Prostate gland (tissue), 2 donors: ENCODE measurements around the gene TAGAP. TPM values are rescaled to one million over a fixed set of nuclear protein-coding genes. Genes with fewer than 3 reads are reported as not detected.

ENCODE experiments used
- DNase-seq: peaks from one replicate; pipeline ENCODE4 v3.0.0-alpha.2; 2019; ENCODE audit warnings: low spot score
- H3K27ac ChIP-seq, 2 donors: fragments of 200-600 bp; sonication (generic); 2 replicates each; pipeline ENCODE4 v1.5.1; 2017 to 2019
- H3K27me3 ChIP-seq: fragments of 200-600 bp; sonication (generic); replicated peaks from 2 replicates; pipeline ENCODE4 v1.5.1; 2019; ENCODE audit not compliant: insufficient read depth
- H3K36me3 ChIP-seq, 2 donors: fragments of 200-600 bp; sonication (generic); 1 replicate in 1 of 2; 2 replicates in 1 of 2; pipeline versions ENCODE4 v1.5.1 to v1.8.1; 2017 to 2019
- H3K4me1 ChIP-seq: fragments of 200-600 bp; sonication (generic); replicated peaks from 2 replicates; pipeline ENCODE4 v1.5.1; 2019
- H3K4me3 ChIP-seq, 2 donors: fragments of 200-600 bp; sonication (generic); 2 replicates each; pipeline ENCODE4 v1.5.1; 2017 to 2019
- H3K9me3 ChIP-seq: fragments of 200-600 bp; sonication (generic); 2 replicates; pipeline ENCODE4 v1.5.1; 2017
- POLR2A ChIP-seq: fragments of 450-650 bp; IDR thresholded peaks from one replicate; pipeline ENCODE4 v1.6.1; 2016; ENCODE audit warnings: antibody characterized with exemption, mild to moderate bottlenecking
- POLR2AphosphoS5 ChIP-seq: sonication (generic); formaldehyde crosslinking; IDR thresholded peaks from one replicate; pipeline ENCODE4 v1.6.1; 2017; ENCODE audit warnings: antibody characterized with exemption
- WGBS: methylation state at CpG from one replicate; pipeline ENCODE4 v1.1.5; 2018; 5-methylcytosine and 5-hydroxymethylcytosine counted together
- intact Hi-C: fragments of 100-400 bp; cut with DNase I; formaldehyde crosslinking; loops from one replicate; pipeline ENCODE4 v1.14.2; 2022
- total RNA-seq, 2 donors: library from RNA; depleted of rRNA; stranded (reverse); fragments of >200 nt; gene quantifications; one replicate each; pipeline ENCODE4 v1.1.0, GENCODE V29; 2016
- TF ChIP-seq, protein P1 (sequence below), 4 experiments: fragments of 200-600 bp in 2 of 4; fragments of 450-650 bp in 2 of 4; sonication (generic) in 2 of 4; IDR thresholded peaks; 1 replicate in 3 of 4; 2 replicates in 1 of 4; pipeline ENCODE4 v1.5.1; 2016 to 2019; ENCODE audit warnings: antibody characterized with exemption in 4 of 4, mild to moderate bottlenecking in 2 of 4, moderate library complexity in 2 of 4

Gene TAGAP
- total RNA-seq, 2 donors from 2014 or later = 2.6 to 4.8 TPM

DNA sequence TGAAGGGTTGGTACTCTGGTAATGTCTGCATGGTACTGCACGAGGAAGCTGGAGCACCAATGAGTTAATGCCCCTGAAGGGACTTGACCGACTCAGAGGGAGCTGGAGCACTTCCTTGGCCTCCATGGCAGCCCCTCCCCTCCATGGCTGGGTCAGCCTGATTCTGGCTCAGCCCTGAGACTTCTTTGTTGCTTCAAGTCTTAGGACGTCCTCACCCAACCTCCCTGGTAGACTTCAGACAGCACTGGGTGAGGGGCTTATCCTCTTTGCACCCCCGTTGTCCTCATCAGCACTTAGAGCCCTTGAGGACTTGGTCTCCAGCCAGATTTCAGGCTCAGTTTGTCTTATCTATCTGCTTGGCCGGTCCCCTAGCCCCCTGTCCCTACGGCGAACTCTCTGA, 16.4 kb upstream of the TAGAP start:
- TF ChIP-seq POLR2A = no peak
- 81% methylated on average over 7 of the region's 7 CpGs for WGBS
- intact Hi-C loops = no loop called here
- no peaks in the 10 kb centered on the region for H3K9me3 ChIP-seq
- H3K4me1 ChIP-seq = no peaks in the 10 kb centered on the region
- H3K36me3 ChIP-seq = no peaks in the 10 kb centered on the region
- H3K4me3 ChIP-seq = no peak overlapping the region
- no peak for DNase-seq
- no peak overlapping the region for H3K27ac ChIP-seq
- no peaks in the 10 kb centered on the region for H3K27me3 ChIP-seq

- Histone ChIP-seq H3K4me1 (no peaks in the 10 kb centered on the region), H3K9me3 (no peaks in the 10 kb centered on the region), H3K27me3 (no peaks in the 10 kb centered on the region), H3K4me3 (no peak overlapping the region), H3K36me3 (no peaks in the 10 kb centered on the region), H3K27ac (no peak overlapping the region)
- 98% methylated on average over 7 of the region's 7 CpGs for WGBS
- no peak for DNase-seq
- intact Hi-C loops = no loop called here
- no peak for TF ChIP-seq POLR2AphosphoS5
- TF ChIP-seq POLR2A = no peak
- TF ChIP-seq, protein P1, sequence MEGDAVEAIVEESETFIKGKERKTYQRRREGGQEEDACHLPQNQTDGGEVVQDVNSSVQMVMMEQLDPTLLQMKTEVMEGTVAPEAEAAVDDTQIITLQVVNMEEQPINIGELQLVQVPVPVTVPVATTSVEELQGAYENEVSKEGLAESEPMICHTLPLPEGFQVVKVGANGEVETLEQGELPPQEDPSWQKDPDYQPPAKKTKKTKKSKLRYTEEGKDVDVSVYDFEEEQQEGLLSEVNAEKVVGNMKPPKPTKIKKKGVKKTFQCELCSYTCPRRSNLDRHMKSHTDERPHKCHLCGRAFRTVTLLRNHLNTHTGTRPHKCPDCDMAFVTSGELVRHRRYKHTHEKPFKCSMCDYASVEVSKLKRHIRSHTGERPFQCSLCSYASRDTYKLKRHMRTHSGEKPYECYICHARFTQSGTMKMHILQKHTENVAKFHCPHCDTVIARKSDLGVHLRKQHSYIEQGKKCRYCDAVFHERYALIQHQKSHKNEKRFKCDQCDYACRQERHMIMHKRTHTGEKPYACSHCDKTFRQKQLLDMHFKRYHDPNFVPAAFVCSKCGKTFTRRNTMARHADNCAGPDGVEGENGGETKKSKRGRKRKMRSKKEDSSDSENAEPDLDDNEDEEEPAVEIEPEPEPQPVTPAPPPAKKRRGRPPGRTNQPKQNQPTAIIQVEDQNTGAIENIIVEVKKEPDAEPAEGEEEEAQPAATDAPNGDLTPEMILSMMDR (IDR thresholded peaks at IDR 0.05) = no peak
Measured at GRCh38 chr6:159059885-159060506, 15.2 kb upstream of the TAGAP start.

- no peak overlapping the region for H3K27ac ChIP-seq
- no peak for DNase-seq
- no peaks in the 10 kb centered on the region for H3K4me1 ChIP-seq
- no peaks in the 10 kb centered on the region for H3K9me3 ChIP-seq
- TF ChIP-seq POLR2AphosphoS5 (no peak), POLR2A (no peak)
- TF ChIP-seq, protein P1 (IDR thresholded peaks at IDR 0.05) = no peak
- intact Hi-C loops = no loop called here
- H3K36me3 ChIP-seq = no peaks in the 10 kb centered on the region
- 87% methylated on average over 3 of the region's 3 CpGs for WGBS
- H3K4me3 ChIP-seq = no peak overlapping the region
- no peaks in the 10 kb centered on the region for H3K27me3 ChIP-seq
Measured at GRCh38 chr6:159059141-159059540, 14.3 kb upstream of the TAGAP start.

- Histone ChIP-seq H3K4me1 (no peaks in the 10 kb centered on the region), H3K36me3 (no peaks in the 10 kb centered on the region), H3K27ac (no peak overlapping the region), H3K9me3 (no peaks in the 10 kb centered on the region), H3K4me3 (no peak overlapping the region), H3K27me3 (no peaks in the 10 kb centered on the region)
- 53% methylated on average over 6 of the region's 6 CpGs for WGBS
- intact Hi-C loops = no loop called here
- no peak for DNase-seq
- TF ChIP-seq POLR2A = no peak
- no peak for TF ChIP-seq POLR2AphosphoS5
- TF ChIP-seq, protein P1 (IDR thresholded peaks at IDR 0.05) = no peak
Measured at GRCh38 chr6:159056899-159057298, 12.1 kb upstream of the TAGAP start.

DNA sequence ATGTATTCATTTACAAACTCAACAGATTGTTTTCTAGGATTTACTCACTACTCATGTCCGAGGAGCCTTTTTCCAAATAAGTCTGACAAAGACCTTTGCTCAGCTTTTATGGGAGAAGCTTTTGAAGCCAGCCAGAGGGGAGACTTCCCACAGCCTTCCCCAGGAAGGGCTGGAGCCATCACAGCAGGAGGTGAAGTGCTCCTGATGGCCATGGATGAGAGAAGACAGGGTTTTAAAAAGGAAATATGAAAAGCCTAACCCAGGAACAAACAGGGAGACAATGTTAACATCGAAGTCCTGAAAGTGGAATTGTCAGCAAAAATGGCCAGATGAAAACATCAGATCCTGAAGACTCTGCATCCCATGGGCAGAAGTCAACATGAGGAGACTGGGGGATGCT, 11.6 kb upstream of the TAGAP start:
- Histone ChIP-seq H3K27ac (no peak overlapping the region), H3K36me3 (no peaks in the 10 kb centered on the region), H3K4me1 (no peaks in the 10 kb centered on the region), H3K27me3 (no peaks in the 10 kb centered on the region), H3K9me3 (no peaks in the 10 kb centered on the region), H3K4me3 (no peak overlapping the region)
- DNase-seq = no peak
- WGBS = 32% methylated on average over 2 of the region's 2 CpGs
- intact Hi-C loops = no loop called here
- TF ChIP-seq POLR2AphosphoS5 (no peak), POLR2A (no peak)
- TF ChIP-seq, protein P1 (IDR thresholded peaks at IDR 0.05) = no peak
